CD4-positive, alpha-beta memory T cell (primary cell): ENCODE results near the gene ADAM23. TPM values are rescaled to one million over a fixed set of nuclear protein-coding genes. Genes with fewer than 3 reads are reported as not detected.

ENCODE experiments used
- CTCF ChIA-PET: fragments of 350-600 bp; sonication (Branson Sonifier 250); formaldehyde crosslinking; loops from one replicate; lab custom pipeline; 2021; ENCODE audit warnings: inconsistent platforms; ENCODE audit not compliant: partially characterized antibody; lab: Charles Lee
- POLR2A ChIA-PET: fragments of 350-600 bp; sonication (Branson Sonifier 250); formaldehyde crosslinking; loops from one replicate; lab custom pipeline; 2021; ENCODE audit not compliant: partially characterized antibody; lab: Charles Lee
- DNase-seq, 5 donors: peaks; one replicate each; pipeline versions ENCODE4 v3.0.0 to v3.0.0-alpha.2; 2020 to 2022; ENCODE audit warnings: mixed read lengths in 1 of 5
- H3K27ac ChIP-seq: one replicate; pipeline ENCODE4 v1.7.0; 2013; ENCODE audit warnings: low read depth, low read length
- H3K27me3 ChIP-seq: 2 replicates; pipeline ENCODE4 v1.7.0; 2013; ENCODE audit warnings: mild to moderate bottlenecking, low read length, moderate library complexity; ENCODE audit not compliant: insufficient read depth
- H3K36me3 ChIP-seq: 2 replicates; pipeline ENCODE4 v1.7.0; 2013; ENCODE audit warnings: mild to moderate bottlenecking, low read length, moderate library complexity; ENCODE audit not compliant: insufficient read depth
- H3K4me1 ChIP-seq: 2 replicates; pipeline ENCODE4 v1.7.0; 2013; ENCODE audit warnings: mild to moderate bottlenecking, low read length, moderate library complexity; ENCODE audit not compliant: insufficient read depth
- H3K4me3 ChIP-seq, 2 donors: one replicate each; pipeline ENCODE4 v1.7.0; 2013; ENCODE audit warnings: low read length in 2 of 2, mild to moderate bottlenecking in 1 of 2
- H3K9me3 ChIP-seq, 2 donors: one replicate each; pipeline ENCODE4 v1.7.0; 2013; ENCODE audit warnings: low read length in 2 of 2, control low read depth in 1 of 2; ENCODE audit not compliant: control insufficient read depth in 1 of 2
- H3K27ac Mint-ChIP-seq, 7 donors: one replicate each; pipeline ENCODE4 v1.8.0; 2020 to 2021; ENCODE audit warnings: mixed read lengths in 7 of 7, mild to moderate bottlenecking in 6 of 7, inconsistent platforms in 3 of 7, moderate library complexity in 3 of 7
- H3K27me3 Mint-ChIP-seq, 2 donors: one replicate each; pipeline ENCODE4 v1.8.0; 2020 to 2021; ENCODE audit warnings: mixed read lengths in 2 of 2
- H3K36me3 Mint-ChIP-seq, 2 donors: one replicate each; pipeline ENCODE4 v1.8.0; 2020 to 2021; ENCODE audit warnings: mixed read lengths in 2 of 2, inconsistent platforms in 1 of 2, mild to moderate bottlenecking in 1 of 2
- H3K4me1 Mint-ChIP-seq, 4 donors: one replicate each; pipeline ENCODE4 v1.8.0; 2020 to 2021; ENCODE audit warnings: mixed read lengths in 4 of 4, mild to moderate bottlenecking in 1 of 4
- H3K4me3 Mint-ChIP-seq, 8 donors: one replicate each; pipeline ENCODE4 v1.8.0; 2020 to 2021; ENCODE audit warnings: mixed read lengths in 8 of 8, mild to moderate bottlenecking in 7 of 8, moderate library complexity in 6 of 8, inconsistent platforms in 3 of 8
- H3K9me3 Mint-ChIP-seq, 8 donors: one replicate each; pipeline ENCODE4 v1.8.0; 2020 to 2021; ENCODE audit warnings: mixed read lengths in 8 of 8, mild to moderate bottlenecking in 5 of 8, inconsistent platforms in 3 of 8, moderate library complexity in 1 of 8
- intact Hi-C: fragments of 100-400 bp; cut with micrococcal nuclease; formaldehyde crosslinking; loops from one replicate; pipeline ENCODE4 v1.15.1; 2023
- polyA plus RNA-seq, 2 donors: library from polyadenylated mRNA; unstranded; fragments of 300-500 nt; fragmentation: Illumina TruSeq; gene quantifications; one replicate each; pipeline ENCODE4 v1.2.3, GENCODE V29; 2021
- total RNA-seq, 2 experiments: library from RNA; stranded (reverse); gene quantifications; one replicate each; pipeline ENCODE4 v1.2.3, GENCODE V29; 2021

The ADAM23 gene
- total and polyA plus RNA-seq, 4 experiments from 2014 or later, result 2.9 to 31.3 (median 18.4) TPM

DNA sequence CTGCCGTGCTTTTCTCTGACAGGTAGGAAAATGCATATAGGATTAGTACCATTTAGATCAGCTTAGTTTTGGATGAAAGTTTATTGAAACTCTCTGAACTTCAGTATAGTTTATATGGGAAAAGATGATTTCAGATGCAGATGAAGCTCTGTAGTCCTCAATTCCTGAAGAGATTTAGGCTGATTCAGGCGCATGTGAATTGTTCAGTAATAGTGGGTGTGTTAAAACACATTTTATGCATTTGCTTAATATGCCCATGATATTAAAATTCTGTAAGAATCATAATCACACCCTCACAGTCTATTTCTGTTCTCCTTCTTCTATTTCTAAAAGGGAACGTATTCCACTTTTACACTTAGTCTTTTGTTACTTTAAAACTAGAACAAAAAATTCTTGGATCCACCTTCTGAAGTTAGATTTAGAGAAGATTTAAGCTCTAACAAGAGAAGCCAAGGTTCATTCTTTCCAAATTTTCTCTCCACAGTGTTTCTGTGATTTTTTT is 154.4 kb downstream of the ADAM23 start:
- Mint-ChIP-seq H3K27ac (no peak overlapping the region), H3K9me3 (no peaks in the 10 kb centered on the region), H3K4me3 (no peak overlapping the region), H3K36me3 (no peaks in the 10 kb centered on the region), H3K27me3 (peaks cover 1% of the 10 kb centered on the region in 2 donors), H3K4me1 (peaks cover 5 to 6% (median 5%) of the 10 kb centered on the region in 4 donors)
- ChIA-PET POLR2A (no interaction called here), CTCF (no interaction called here)
- Histone ChIP-seq H3K4me3 (no peak overlapping the region), H3K9me3 (no peaks in the 10 kb centered on the region), H3K36me3 (no peaks in the 10 kb centered on the region), H3K27me3 (no peaks in the 10 kb centered on the region), H3K4me1 (no peaks in the 10 kb centered on the region), H3K27ac (no peak overlapping the region)
- no peak for DNase-seq
- intact Hi-C loops, result no loop called here

DNA sequence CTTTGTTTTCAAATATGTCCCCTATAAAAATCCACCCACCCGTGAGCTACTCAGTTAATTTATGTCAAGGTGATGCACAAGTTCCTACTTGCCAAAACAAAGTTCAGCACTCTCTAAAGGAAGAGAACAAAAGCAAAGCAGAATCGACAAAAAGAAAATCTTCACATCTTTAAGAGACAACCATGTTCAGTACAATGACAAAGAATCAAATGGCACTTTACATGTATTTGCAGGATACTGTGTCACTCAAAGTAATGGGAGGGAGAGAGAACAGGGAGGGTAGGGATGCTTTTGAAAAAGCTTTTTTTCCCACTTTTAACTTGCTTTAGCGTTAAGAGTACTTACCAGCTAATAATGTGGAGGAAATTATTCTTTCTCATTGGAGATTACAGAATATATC is 159.9 kb downstream of the ADAM23 start:
- Mint-ChIP-seq H3K36me3 (no peaks in the 10 kb centered on the region), H3K27me3 (peaks cover 0 to 3% of the 10 kb centered on the region in 2 donors), H3K9me3 (no peaks in the 10 kb centered on the region), H3K4me3 (no peak overlapping the region), H3K27ac (no peak overlapping the region), H3K4me1 (peaks cover 5 to 6% (median 5%) of the 10 kb centered on the region in 4 donors)
- ChIA-PET POLR2A (no interaction called here), CTCF (no interaction called here)
- Histone ChIP-seq H3K9me3 (no peaks in the 10 kb centered on the region), H3K27me3 (no peaks in the 10 kb centered on the region), H3K36me3 (no peaks in the 10 kb centered on the region), H3K4me1 (no peaks in the 10 kb centered on the region), H3K4me3 (no peak overlapping the region), H3K27ac (no peak overlapping the region)
- intact Hi-C loops, result no loop called here
- no peak for DNase-seq

DNA sequence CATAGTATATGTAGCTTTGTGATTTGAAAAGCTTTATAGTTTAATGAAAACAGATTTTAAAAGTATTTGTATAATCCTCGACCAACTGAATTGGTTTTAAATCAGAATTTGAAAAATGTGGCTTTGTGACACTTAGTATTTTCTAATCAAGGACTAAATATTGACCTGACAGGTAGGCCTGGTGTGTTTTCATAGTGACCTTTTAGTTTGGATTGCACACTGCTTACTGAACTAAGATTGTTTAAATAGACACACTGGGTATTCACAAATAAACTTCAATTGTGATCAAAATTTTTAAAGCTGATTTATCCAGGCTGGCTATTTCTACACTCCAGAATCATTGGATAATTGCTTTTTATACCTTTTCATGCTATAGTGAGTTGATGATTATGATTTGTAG is 167.1 kb downstream of the ADAM23 start:
- Histone ChIP-seq H3K4me1 (no peaks in the 10 kb centered on the region), H3K27me3 (no peaks in the 10 kb centered on the region), H3K36me3 (no peaks in the 10 kb centered on the region), H3K27ac (no peak overlapping the region), H3K4me3 (no peak overlapping the region), H3K9me3 (no peaks in the 10 kb centered on the region)
- H3K4me1 Mint-ChIP-seq, result peaks cover 0 to 8% (median 4%) of the 10 kb centered on the region in 4 donors
- ChIA-PET POLR2A (no interaction called here), CTCF (no interaction called here)
- H3K27ac Mint-ChIP-seq, result no peak overlapping the region
- intact Hi-C loops, result no loop called here
- H3K4me3 Mint-ChIP-seq, result no peak overlapping the region
- peaks cover 0 to 2% of the 10 kb centered on the region in 2 donors for H3K27me3 Mint-ChIP-seq
- no peak for DNase-seq
- H3K9me3 Mint-ChIP-seq, result no peaks in the 10 kb centered on the region
- peaks cover 0 to 3% of the 10 kb centered on the region in 2 donors for H3K36me3 Mint-ChIP-seq

DNA sequence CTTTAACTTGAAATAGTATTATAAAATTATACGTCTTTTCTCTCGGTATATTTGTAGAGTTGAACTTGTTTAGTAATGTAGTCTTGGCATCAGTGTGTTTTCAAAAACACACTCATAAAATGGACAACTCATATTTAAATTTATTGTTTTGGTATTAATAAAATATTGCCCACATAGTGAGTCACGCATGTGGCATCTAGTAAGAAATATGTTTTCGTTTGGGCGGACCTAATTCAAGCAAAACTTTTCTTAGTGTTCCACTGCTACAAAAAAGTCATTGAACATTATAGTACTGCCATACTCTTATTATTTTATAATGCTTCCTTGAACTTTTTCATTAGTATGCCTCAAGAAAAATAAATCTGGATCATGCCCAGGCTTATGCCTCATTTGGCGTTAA is 167.9 kb downstream of the ADAM23 start:
- POLR2A ChIA-PET, result no interaction called here
- no peak for DNase-seq
- intact Hi-C loops, result no loop called here
- H3K36me3 Mint-ChIP-seq, result peaks cover 0 to 3% of the 10 kb centered on the region in 2 donors
- H3K36me3 ChIP-seq, result no peaks in the 10 kb centered on the region
- H3K27me3 Mint-ChIP-seq, result peaks cover 0 to 2% of the 10 kb centered on the region in 2 donors
- H3K27me3 ChIP-seq, result no peaks in the 10 kb centered on the region
- H3K9me3 Mint-ChIP-seq, result no peaks in the 10 kb centered on the region
- no peak overlapping the region for H3K4me3 ChIP-seq
- no peaks in the 10 kb centered on the region for H3K9me3 ChIP-seq
- H3K4me3 Mint-ChIP-seq, result no peak overlapping the region
- CTCF ChIA-PET, result no interaction called here
- peaks cover 0 to 8% (median 4%) of the 10 kb centered on the region in 4 donors for H3K4me1 Mint-ChIP-seq
- H3K4me1 ChIP-seq, result no peaks in the 10 kb centered on the region
- no peak overlapping the region for H3K27ac Mint-ChIP-seq
- H3K27ac ChIP-seq, result no peak overlapping the region

DNA sequence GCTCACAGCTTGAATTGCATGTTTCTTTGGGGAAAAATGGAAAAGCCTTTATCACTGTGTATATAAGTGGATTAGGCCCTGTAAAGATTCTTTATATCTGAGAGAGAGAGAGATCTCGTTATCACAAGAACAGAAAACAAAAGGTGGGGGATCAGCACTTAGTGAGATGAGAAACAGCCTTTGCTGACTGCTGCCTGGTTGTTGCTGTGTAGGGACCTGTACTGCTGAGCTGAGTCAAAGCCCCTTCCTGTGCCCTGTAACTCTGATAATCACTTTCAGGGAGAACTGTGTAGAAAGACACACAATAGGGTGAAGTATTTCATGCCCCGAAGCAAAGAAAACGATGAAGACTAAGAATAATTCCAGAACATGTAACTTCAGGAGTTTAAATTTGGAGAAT is 168.4 kb downstream of the ADAM23 start:
- H3K36me3 Mint-ChIP-seq, result peaks cover 0 to 3% of the 10 kb centered on the region in 2 donors
- H3K27ac Mint-ChIP-seq, result no peak overlapping the region
- Histone ChIP-seq H3K36me3 (no peaks in the 10 kb centered on the region), H3K27me3 (no peaks in the 10 kb centered on the region), H3K9me3 (no peaks in the 10 kb centered on the region), H3K27ac (no peak overlapping the region), H3K4me1 (no peaks in the 10 kb centered on the region), H3K4me3 (no peak overlapping the region)
- H3K4me3 Mint-ChIP-seq, result no peak overlapping the region
- peaks cover 0 to 8% (median 4%) of the 10 kb centered on the region in 4 donors for H3K4me1 Mint-ChIP-seq
- intact Hi-C loops, result no loop called here
- H3K9me3 Mint-ChIP-seq, result no peaks in the 10 kb centered on the region
- no peak for DNase-seq
- ChIA-PET POLR2A (no interaction called here), CTCF (no interaction called here)
- peaks cover 0 to 2% of the 10 kb centered on the region in 2 donors for H3K27me3 Mint-ChIP-seq

DNA sequence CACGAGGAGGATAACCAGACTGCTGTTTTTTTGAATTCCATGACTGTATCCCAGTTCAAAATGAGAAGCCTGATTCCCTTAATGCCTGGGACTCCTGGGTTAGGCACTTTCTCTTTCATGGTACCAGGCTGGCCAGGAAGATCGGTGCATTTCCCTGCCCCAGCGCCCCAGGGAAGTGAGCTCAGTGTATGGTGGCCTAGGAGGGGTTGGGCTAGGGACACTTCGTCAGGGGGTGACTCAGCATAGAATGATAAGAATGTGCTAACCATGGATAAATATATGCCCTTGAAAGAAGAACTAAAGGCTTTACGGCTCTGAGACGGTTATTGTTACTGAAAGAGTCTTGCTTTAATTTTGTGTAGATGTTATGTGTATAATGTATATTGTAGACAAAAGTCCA is 171.5 kb downstream of the ADAM23 start:
- no peak for DNase-seq
- peaks cover 0 to 3% of the 10 kb centered on the region in 2 donors for H3K36me3 Mint-ChIP-seq
- intact Hi-C loops, result no loop called here
- peaks cover 0 to 3% (median 2%) of the 10 kb centered on the region in 4 donors for H3K4me1 Mint-ChIP-seq
- Histone ChIP-seq H3K27me3 (no peaks in the 10 kb centered on the region), H3K9me3 (no peaks in the 10 kb centered on the region), H3K36me3 (no peaks in the 10 kb centered on the region), H3K27ac (no peak overlapping the region), H3K4me3 (no peak overlapping the region), H3K4me1 (no peaks in the 10 kb centered on the region)
- ChIA-PET POLR2A (no interaction called here), CTCF (interaction anchor here (1.6 kb wide), 1 partner anchor 10 kb away, joined by 5 read pairs; no protein-coding TSS in a partner anchor)
- peaks cover 2% of the 10 kb centered on the region in 2 donors for H3K27me3 Mint-ChIP-seq
- no peak overlapping the region for H3K4me3 Mint-ChIP-seq
- H3K27ac Mint-ChIP-seq, result no peak overlapping the region
- no peaks in the 10 kb centered on the region for H3K9me3 Mint-ChIP-seq

DNA sequence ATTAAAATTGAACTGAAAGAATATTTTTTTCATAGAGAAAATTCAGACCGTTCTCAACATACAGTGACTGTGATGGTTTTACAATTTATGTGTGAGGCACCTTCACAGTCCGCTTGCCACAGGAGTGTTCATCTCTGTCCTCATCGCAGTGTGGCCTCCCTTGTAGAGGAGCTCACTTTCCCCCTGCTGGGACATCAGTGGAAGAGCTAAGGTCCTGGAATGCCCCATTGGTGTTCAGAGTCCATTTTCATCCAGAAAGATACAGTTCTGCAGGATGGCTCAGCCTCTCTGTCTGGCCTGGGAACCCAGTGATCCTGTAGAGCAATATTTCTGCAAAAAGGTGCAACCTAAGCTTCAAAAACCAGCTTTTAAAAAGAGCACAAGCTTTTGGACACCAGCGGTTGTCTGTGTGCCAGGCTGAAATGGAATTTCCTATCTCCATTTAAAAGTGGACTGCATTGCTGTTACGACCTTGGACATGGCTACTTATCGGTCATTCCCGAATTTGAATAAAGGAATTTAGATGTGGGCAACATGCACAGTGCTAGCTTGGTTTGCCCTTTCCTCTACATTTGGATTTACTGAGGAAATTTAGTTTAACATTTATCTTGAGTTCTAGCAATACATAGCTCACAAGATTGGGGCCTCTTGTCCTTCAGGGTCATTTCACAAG is 172.2 kb downstream of the ADAM23 start:
- Histone ChIP-seq H3K27ac (no peak overlapping the region), H3K4me1 (no peaks in the 10 kb centered on the region), H3K36me3 (no peaks in the 10 kb centered on the region), H3K9me3 (no peaks in the 10 kb centered on the region), H3K4me3 (no peak overlapping the region), H3K27me3 (no peaks in the 10 kb centered on the region)
- Mint-ChIP-seq H3K4me1 (no peaks in the 10 kb centered on the region), H3K27ac (no peak overlapping the region), H3K4me3 (no peak overlapping the region), H3K9me3 (no peaks in the 10 kb centered on the region), H3K27me3 (peaks cover 2% of the 10 kb centered on the region in 2 donors), H3K36me3 (peaks cover 0 to 3% of the 10 kb centered on the region in 2 donors)
- no peak for DNase-seq
- ChIA-PET POLR2A (no interaction called here), CTCF (interaction anchor here (1.6 kb wide), 1 partner anchor 9 kb away, joined by 5 read pairs; no protein-coding TSS in a partner anchor)
- intact Hi-C loops, result no loop called here
